GM18858 (cell line): ENCODE measurements around the gene SYCE1L.
"Not testable (repeated sequence)": the region's sequence is repeated elsewhere in the genome, so short reads cannot be mapped to it uniquely, and the experiment has no call there.

Experiments used
- ATAC-seq: cut with Tn5 transposase; IDR thresholded peaks from one replicate; pipeline ENCODE4 v1.9.1; 2021; ENCODE audit not compliant: unreplicated experiment

SYCE1L gene

DNA sequence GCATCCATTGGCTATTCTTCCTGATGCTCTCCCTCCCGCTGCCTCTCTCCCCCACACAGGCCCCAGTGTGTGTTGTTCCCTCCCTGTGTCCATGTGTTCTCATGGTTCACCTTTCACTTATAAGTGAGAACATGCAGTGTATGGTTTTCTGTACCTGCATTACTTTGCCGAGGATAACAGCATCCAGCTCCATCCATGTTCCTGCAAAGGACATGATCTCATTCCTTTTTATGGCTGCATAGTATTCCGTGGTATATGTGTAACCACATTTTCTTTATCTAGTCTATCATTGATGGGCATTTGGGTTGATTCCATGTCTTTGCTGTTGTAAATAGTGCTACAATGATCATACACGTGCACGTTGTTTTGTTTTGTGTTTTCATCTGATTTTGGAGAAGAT lies 43.3 kb downstream of the SYCE1L start:
- not testable (repeated sequence) for ATAC-seq

DNA sequence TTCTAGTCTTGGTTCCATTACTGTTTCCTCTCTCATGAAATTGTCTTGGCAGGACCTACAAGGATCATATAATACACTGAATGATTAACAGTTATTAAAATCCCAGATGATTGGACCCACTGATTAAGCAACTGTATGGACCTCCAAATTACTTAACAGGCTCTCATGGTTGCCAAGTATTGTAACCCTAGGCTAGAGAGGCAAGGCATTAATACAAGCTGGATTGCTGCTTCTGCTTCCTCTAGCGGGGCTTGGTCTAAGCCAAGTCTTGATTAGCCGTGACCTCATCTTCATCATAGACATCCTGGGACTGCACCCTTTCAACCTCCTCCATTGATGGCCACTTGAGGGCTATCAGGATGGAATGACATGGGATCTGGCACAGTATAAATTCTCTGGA lies 46.9 kb downstream of the SYCE1L start:
- ATAC-seq, result no peak

DNA sequence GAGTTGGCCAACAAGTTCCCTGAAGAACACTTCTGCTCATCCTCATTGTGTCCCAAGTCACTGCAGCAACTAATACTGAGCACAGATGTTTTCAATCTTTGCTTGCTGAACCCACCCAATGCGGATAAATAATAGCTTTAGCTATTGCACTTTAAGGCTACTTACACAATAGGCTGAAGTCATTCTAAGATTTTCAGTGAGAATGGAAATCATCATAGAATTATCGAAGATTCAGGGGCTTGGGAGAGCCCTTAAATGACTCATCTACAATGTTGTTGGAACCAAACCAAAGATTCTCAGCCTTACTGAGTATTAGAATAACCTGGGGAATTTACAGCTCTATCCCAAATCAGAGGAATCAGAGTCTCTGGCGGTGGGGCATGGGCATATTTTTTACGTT lies 51.2 kb downstream of the SYCE1L start:
- ATAC-seq, result no peak
